WTC11 (cell line): Measurements from ENCODE around the gene RIN3. TPM values are rescaled to one million over a fixed set of nuclear protein-coding genes. Genes with fewer than 3 reads are reported as not detected.
A peak's percentile ranks its signal among the peaks of the same experiment; 100 is the strongest.
"Not testable (repeated sequence)": the region's sequence is repeated elsewhere in the genome, so short reads cannot be mapped to it uniquely, and the experiment has no call there.

ENCODE experiments used
- ATAC-seq: fragments of 200-7000 bp; cut with Tn5 transposase; 2 replicates; pipeline ENCODE4 v1.10.0; 2021; ENCODE audit warnings: mild to moderate bottlenecking, moderate library complexity
- CTCF ChIA-PET: fragments of 300-600 bp; sonication (Branson Sonifier 250); formaldehyde crosslinking; loops from one replicate; lab custom pipeline; 2021; ENCODE audit warnings: antibody characterized with exemption; lab: Charles Lee
- POLR2A ChIA-PET: fragments of 350-600 bp; sonication (Branson Sonifier 250); formaldehyde crosslinking; loops from one replicate; lab custom pipeline; 2021; ENCODE audit warnings: antibody characterized with exemption; lab: Charles Lee
- DNase-seq: peaks from one replicate; pipeline ENCODE4 v3.0.0; 2021; ENCODE audit warnings: low spot score
- H3K27ac Mint-ChIP-seq: 2 replicates; pipeline ENCODE4 v1.8.0; 2021; ENCODE audit warnings: mixed read lengths
- H3K27me3 Mint-ChIP-seq: 2 replicates; pipeline ENCODE4 v1.8.0; 2021; ENCODE audit warnings: low read depth, mild to moderate bottlenecking, moderate library complexity, mixed read lengths
- H3K36me3 Mint-ChIP-seq: 2 replicates; pipeline ENCODE4 v1.8.0; 2021; ENCODE audit warnings: mixed read lengths
- H3K4me1 Mint-ChIP-seq: 2 replicates; pipeline ENCODE4 v1.8.0; 2022; ENCODE audit warnings: mixed read lengths
- H3K4me3 Mint-ChIP-seq: 2 replicates; pipeline ENCODE4 v1.8.0; 2021; ENCODE audit warnings: mild to moderate bottlenecking, moderate library complexity, mixed read lengths
- H3K9me3 Mint-ChIP-seq: 2 replicates; pipeline ENCODE4 v1.8.0; 2021; ENCODE audit warnings: mixed read lengths
- AR ChIP-seq: fragments of 250-450 bp; sonication (Bioruptor Pico); IDR thresholded peaks from 2 replicates; pipeline ENCODE4 v1.9.0; 2021; ENCODE audit warnings: mild to moderate bottlenecking
- CTCF ChIP-seq: fragments of 200-600 bp; IDR thresholded peaks from 2 replicates; pipeline ENCODE4 v1.8.0; 2022; ENCODE audit warnings: antibody characterized with exemption
- EMX1 ChIP-seq: fragments of 250-450 bp; sonication (Bioruptor Pico); IDR thresholded peaks from 2 replicates; pipeline ENCODE4 v1.8.0; 2021; ENCODE audit warnings: mild to moderate bottlenecking
- FOXK1 ChIP-seq: sonication (generic); formaldehyde crosslinking; IDR thresholded peaks from 2 replicates; pipeline ENCODE4 v1.8.0; 2022; ENCODE audit warnings: mild to moderate bottlenecking, moderate library complexity, missing genetic modification reagents
- IRF1 ChIP-seq: sonication (generic); formaldehyde crosslinking; IDR thresholded peaks from 2 replicates; pipeline ENCODE4 v1.8.0; 2023; ENCODE audit warnings: missing genetic modification reagents
- OVOL2 ChIP-seq: fragments of 250-450 bp; sonication (Bioruptor Pico); IDR thresholded peaks from 2 replicates; pipeline ENCODE4 v1.9.0; 2021; ENCODE audit warnings: mild to moderate bottlenecking, borderline replicate concordance
- SMAD4 ChIP-seq: sonication (generic); formaldehyde crosslinking; IDR thresholded peaks from 2 replicates; pipeline ENCODE4 v1.8.0; 2022; ENCODE audit warnings: mild to moderate bottlenecking, missing genetic modification reagents
- ZBTB43 ChIP-seq: sonication (generic); formaldehyde crosslinking; IDR thresholded peaks from 2 replicates; pipeline ENCODE4 v1.8.1; 2023; ENCODE audit warnings: mild to moderate bottlenecking, missing genetic modification reagents
- ZNF423 ChIP-seq: fragments of 250-450 bp; sonication (Bioruptor Pico); IDR thresholded peaks from 2 replicates; pipeline ENCODE4 v2.1.2; 2022; ENCODE audit warnings: mild to moderate bottlenecking, moderate library complexity
- total RNA-seq: library from RNA; stranded (reverse); gene quantifications from 3 replicates; pipeline ENCODE4 v1.2.3, GENCODE V29; 2021

Gene RIN3
- total RNA-seq, 1 experiment from 2014 or later = 3.3 TPM

GRCh38 chr14:92679246-92679645 lies 165.7 kb downstream of the RIN3 start (continued):
- TF ChIP-seq ZBTB43 = no peak
- no peak for TF ChIP-seq EMX1 (CRISPR knock-in tag)
- no peak for TF ChIP-seq SMAD4 (CRISPR knock-in tag)
- no peak for TF ChIP-seq ZNF423 (CRISPR knock-in tag)

- CTCF ChIA-PET = interaction anchor here (0.5 to 2.9 kb wide), 10 partner anchors 10 to 154 kb away, joined by 3 to 10 read pairs (median 4); no protein-coding TSS in a partner anchor
- H3K36me3 Mint-ChIP-seq, H3K27ac Mint-ChIP-seq, ATAC-seq, H3K4me3 Mint-ChIP-seq, H3K4me1 Mint-ChIP-seq, POLR2A ChIA-PET, H3K27me3 Mint-ChIP-seq, DNase-seq, H3K9me3 Mint-ChIP-seq: not testable (repeated sequence)
These were observed 166.7 kb downstream of the RIN3 start for GRCh38 chr14:92680330-92680729.

GRCh38 chr14:92680781-92681650 lies 167.4 kb downstream of the RIN3 start:
- ChIA-PET CTCF (interaction anchor here (0.5 to 2.9 kb wide), 15 partner anchors 10 to 221 kb away, joined by 3 to 10 read pairs (median 3); no protein-coding TSS in a partner anchor), POLR2A (no interaction called here)
- TF ChIP-seq CTCF = peak; percentile 96
- TF ChIP-seq FOXK1 (CRISPR knock-in tag) = peak; percentile 33; the same call in 1 of the 2 replicates
- TF ChIP-seq OVOL2 = no peak
- Mint-ChIP-seq H3K4me1 (peaks cover 3% of the 10 kb centered on the region; the same call in 1 of the 2 replicates), H3K27ac (no peak overlapping the region), H3K9me3 (no peaks in the 10 kb centered on the region), H3K27me3 (no peaks in the 10 kb centered on the region), H3K4me3 (no peak overlapping the region), H3K36me3 (no peaks in the 10 kb centered on the region)
- DNase-seq = peak; percentile 81
- peak; percentile 86 for ATAC-seq

- Mint-ChIP-seq H3K36me3 (no peaks in the 10 kb centered on the region), H3K4me1 (no peaks in the 10 kb centered on the region), H3K9me3 (no peaks in the 10 kb centered on the region), H3K27ac (no peak overlapping the region), H3K27me3 (peaks cover 11% of the 10 kb centered on the region), H3K4me3 (no peak overlapping the region)
- DNase-seq (no peak), ATAC-seq (no peak)
- TF ChIP-seq IRF1 (CRISPR knock-in tag) = no peak
- TF ChIP-seq AR (CRISPR knock-in tag) = no peak
- CTCF ChIA-PET = interaction anchor here (0.9 to 2.9 kb wide), 4 partner anchors 54 to 94 kb away, joined by 3 to 9 read pairs (median 3); no protein-coding TSS in a partner anchor
- POLR2A ChIA-PET = no interaction called here
These were observed 169.5 kb downstream of the RIN3 start for GRCh38 chr14:92683041-92683440.
